H1 (cell line): ENCODE data around the gene MTCH1.

Source experiments
- CTCF ChIP-seq, 3 experiments: IDR thresholded peaks; 1 replicate in 2 of 3; 2 replicates in 1 of 3; pipeline versions ENCODE4 v1.5.1 to v1.6.1; 2011; ENCODE audit warnings: low read length in 3 of 3, mild to moderate bottlenecking in 3 of 3, inconsistent platforms in 2 of 3, low read depth in 1 of 3, moderate library complexity in 1 of 3; ENCODE audit not compliant: insufficient read depth in 1 of 3; ENCODE audit errors: control extremely low read depth in 1 of 3
- EZH2 ChIP-seq: fragments of 200-600 bp; sonication (generic); IDR thresholded peaks from 2 replicates; pipeline ENCODE4 v1.7.1; 2012; ENCODE audit warnings: low read depth, mild to moderate bottlenecking, moderate library complexity, low read length, inconsistent platforms; ENCODE audit not compliant: severe bottlenecking
- FOSL1 ChIP-seq: IDR thresholded peaks from 2 replicates; pipeline ENCODE4 v1.6.1; 2011; ENCODE audit warnings: mild to moderate bottlenecking, low read depth, low read length, moderate library complexity; ENCODE audit not compliant: insufficient read depth
- POLR2A ChIP-seq, 2 experiments: IDR thresholded peaks; 1 replicate in 1 of 2; 2 replicates in 1 of 2; pipeline ENCODE4 v1.6.1; 2011; ENCODE audit warnings: low read depth in 2 of 2, low read length in 2 of 2, mild to moderate bottlenecking in 2 of 2; ENCODE audit errors: control extremely low read depth in 1 of 2
- POLR2AphosphoS5 ChIP-seq: IDR thresholded peaks from 2 replicates; pipeline ENCODE4 v1.6.1; 2011; ENCODE audit warnings: low read depth, low read length
- SIRT6 ChIP-seq: IDR thresholded peaks from one replicate; pipeline ENCODE4 v1.7.1; 2012; ENCODE audit warnings: low read length, inconsistent platforms
- SP2 ChIP-seq: IDR thresholded peaks from 2 replicates; pipeline ENCODE4 v1.6.1; 2012; ENCODE audit warnings: mild to moderate bottlenecking, low read length, inconsistent platforms
- TAF1 ChIP-seq: IDR thresholded peaks from 2 replicates; pipeline ENCODE4 v1.6.1; 2011; ENCODE audit warnings: mild to moderate bottlenecking, low read depth, low read length
- TEAD4 ChIP-seq: IDR thresholded peaks from 2 replicates; pipeline ENCODE4 v1.6.1; 2012; ENCODE audit warnings: low read depth, low read length, inconsistent platforms, mixed read lengths
- TF ChIP-seq, protein P1 (sequence below): fragments of 300-600 bp; sonication (generic); IDR thresholded peaks from 2 replicates; pipeline ENCODE4 v1.7.1; 2012; ENCODE audit warnings: low read length, moderate library complexity, mild to moderate bottlenecking, inconsistent platforms; ENCODE audit not compliant: insufficient replicate concordance

GRCh38 chr6:37019065-37019450 lies 33.1 kb upstream of the MTCH1 start:
- TF ChIP-seq, protein P1, sequence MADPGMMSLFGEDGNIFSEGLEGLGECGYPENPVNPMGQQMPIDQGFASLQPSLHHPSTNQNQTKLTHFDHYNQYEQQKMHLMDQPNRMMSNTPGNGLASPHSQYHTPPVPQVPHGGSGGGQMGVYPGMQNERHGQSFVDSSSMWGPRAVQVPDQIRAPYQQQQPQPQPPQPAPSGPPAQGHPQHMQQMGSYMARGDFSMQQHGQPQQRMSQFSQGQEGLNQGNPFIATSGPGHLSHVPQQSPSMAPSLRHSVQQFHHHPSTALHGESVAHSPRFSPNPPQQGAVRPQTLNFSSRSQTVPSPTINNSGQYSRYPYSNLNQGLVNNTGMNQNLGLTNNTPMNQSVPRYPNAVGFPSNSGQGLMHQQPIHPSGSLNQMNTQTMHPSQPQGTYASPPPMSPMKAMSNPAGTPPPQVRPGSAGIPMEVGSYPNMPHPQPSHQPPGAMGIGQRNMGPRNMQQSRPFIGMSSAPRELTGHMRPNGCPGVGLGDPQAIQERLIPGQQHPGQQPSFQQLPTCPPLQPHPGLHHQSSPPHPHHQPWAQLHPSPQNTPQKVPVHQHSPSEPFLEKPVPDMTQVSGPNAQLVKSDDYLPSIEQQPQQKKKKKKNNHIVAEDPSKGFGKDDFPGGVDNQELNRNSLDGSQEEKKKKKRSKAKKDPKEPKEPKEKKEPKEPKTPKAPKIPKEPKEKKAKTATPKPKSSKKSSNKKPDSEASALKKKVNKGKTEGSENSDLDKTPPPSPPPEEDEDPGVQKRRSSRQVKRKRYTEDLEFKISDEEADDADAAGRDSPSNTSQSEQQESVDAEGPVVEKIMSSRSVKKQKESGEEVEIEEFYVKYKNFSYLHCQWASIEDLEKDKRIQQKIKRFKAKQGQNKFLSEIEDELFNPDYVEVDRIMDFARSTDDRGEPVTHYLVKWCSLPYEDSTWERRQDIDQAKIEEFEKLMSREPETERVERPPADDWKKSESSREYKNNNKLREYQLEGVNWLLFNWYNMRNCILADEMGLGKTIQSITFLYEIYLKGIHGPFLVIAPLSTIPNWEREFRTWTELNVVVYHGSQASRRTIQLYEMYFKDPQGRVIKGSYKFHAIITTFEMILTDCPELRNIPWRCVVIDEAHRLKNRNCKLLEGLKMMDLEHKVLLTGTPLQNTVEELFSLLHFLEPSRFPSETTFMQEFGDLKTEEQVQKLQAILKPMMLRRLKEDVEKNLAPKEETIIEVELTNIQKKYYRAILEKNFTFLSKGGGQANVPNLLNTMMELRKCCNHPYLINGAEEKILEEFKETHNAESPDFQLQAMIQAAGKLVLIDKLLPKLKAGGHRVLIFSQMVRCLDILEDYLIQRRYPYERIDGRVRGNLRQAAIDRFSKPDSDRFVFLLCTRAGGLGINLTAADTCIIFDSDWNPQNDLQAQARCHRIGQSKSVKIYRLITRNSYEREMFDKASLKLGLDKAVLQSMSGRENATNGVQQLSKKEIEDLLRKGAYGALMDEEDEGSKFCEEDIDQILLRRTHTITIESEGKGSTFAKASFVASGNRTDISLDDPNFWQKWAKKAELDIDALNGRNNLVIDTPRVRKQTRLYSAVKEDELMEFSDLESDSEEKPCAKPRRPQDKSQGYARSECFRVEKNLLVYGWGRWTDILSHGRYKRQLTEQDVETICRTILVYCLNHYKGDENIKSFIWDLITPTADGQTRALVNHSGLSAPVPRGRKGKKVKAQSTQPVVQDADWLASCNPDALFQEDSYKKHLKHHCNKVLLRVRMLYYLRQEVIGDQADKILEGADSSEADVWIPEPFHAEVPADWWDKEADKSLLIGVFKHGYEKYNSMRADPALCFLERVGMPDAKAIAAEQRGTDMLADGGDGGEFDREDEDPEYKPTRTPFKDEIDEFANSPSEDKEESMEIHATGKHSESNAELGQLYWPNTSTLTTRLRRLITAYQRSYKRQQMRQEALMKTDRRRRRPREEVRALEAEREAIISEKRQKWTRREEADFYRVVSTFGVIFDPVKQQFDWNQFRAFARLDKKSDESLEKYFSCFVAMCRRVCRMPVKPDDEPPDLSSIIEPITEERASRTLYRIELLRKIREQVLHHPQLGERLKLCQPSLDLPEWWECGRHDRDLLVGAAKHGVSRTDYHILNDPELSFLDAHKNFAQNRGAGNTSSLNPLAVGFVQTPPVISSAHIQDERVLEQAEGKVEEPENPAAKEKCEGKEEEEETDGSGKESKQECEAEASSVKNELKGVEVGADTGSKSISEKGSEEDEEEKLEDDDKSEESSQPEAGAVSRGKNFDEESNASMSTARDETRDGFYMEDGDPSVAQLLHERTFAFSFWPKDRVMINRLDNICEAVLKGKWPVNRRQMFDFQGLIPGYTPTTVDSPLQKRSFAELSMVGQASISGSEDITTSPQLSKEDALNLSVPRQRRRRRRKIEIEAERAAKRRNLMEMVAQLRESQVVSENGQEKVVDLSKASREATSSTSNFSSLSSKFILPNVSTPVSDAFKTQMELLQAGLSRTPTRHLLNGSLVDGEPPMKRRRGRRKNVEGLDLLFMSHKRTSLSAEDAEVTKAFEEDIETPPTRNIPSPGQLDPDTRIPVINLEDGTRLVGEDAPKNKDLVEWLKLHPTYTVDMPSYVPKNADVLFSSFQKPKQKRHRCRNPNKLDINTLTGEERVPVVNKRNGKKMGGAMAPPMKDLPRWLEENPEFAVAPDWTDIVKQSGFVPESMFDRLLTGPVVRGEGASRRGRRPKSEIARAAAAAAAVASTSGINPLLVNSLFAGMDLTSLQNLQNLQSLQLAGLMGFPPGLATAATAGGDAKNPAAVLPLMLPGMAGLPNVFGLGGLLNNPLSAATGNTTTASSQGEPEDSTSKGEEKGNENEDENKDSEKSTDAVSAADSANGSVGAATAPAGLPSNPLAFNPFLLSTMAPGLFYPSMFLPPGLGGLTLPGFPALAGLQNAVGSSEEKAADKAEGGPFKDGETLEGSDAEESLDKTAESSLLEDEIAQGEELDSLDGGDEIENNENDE = no peak
- TF ChIP-seq TAF1 (no peak), TEAD4 (no peak), CTCF (IDR thresholded peaks at IDR 0.05; ENCODE audit: control extremely low read depth in 1 of 3, insufficient read depth in 1 of 3, low read depth in 1 of 3, low read length in 3 of 3) (no peak), FOSL1 (no peak), POLR2A (IDR thresholded peaks at IDR 0.05; ENCODE audit: control extremely low read depth in 1 of 2, low read depth in 2 of 2, low read length in 2 of 2) (no peak), SP2 (no peak), EZH2 (no peak), POLR2AphosphoS5 (no peak), SIRT6 (no peak)
